Omental fat pad (tissue), 4 donors: ENCODE data around the gene FTCD. TPM values are rescaled to one million over a fixed set of nuclear protein-coding genes. Genes with fewer than 3 reads are reported as not detected.

ENCODE experiments used
- ATAC-seq: fragments of 150-250 bp; one replicate; pipeline ENCODE4 v1.9.1; 2016; ENCODE audit warnings: mild to moderate bottlenecking, moderate library complexity; ENCODE audit not compliant: low FRiP score
- DNase-seq: peaks from one replicate; pipeline ENCODE4 v3.0.0-alpha.2; 2019; ENCODE audit warnings: low spot score
- total RNA-seq, 4 donors: library from RNA; depleted of rRNA; stranded (reverse); fragments of >200 nt; gene quantifications; one replicate each; pipeline ENCODE4 v1.1.0, GENCODE V29; 2016
- TF ChIP-seq, protein P1 (sequence below), 3 donors: fragments of 450-650 bp; IDR thresholded peaks; one replicate each; pipeline ENCODE4 v1.5.1; 2016 to 2017; ENCODE audit warnings: antibody characterized with exemption in 3 of 3, mild to moderate bottlenecking in 3 of 3, moderate library complexity in 2 of 3

FTCD gene
- total RNA-seq, 4 donors from 2014 or later, result not detected

DNA sequence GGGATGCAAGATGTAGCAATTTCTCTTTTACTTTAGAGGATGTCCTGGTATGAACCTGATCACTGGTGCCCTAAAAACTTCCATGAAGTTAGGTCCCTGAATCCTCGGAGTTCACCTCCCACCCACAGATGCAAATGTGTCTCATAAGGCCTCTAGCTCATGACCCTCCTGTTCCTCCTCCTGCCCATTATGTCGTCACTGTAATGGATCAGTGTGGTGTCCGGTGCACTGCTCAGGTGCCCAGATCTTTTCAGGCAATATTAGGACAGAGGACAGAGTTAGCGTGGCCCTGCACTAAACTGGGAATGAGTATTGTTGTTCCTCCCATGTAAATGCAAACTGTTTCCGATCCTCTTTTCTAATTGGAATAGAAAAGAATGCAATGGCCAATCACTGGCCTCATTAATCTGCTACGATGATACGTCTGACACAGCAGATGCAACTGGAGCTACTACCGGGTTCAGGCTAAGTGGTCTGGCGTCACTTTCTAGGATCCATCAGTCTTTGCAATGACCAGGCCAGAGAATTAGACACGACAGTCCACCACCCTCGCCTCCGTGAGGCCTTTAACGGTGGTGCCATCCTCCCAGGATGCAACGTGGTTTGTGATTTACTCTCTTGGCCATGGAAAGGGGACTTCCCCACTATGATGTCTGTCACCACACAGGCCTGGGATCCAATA is 60.8 kb downstream of the FTCD start:
- no peak for ATAC-seq
- DNase-seq, result peak; percentile 6
- TF ChIP-seq, protein P1, sequence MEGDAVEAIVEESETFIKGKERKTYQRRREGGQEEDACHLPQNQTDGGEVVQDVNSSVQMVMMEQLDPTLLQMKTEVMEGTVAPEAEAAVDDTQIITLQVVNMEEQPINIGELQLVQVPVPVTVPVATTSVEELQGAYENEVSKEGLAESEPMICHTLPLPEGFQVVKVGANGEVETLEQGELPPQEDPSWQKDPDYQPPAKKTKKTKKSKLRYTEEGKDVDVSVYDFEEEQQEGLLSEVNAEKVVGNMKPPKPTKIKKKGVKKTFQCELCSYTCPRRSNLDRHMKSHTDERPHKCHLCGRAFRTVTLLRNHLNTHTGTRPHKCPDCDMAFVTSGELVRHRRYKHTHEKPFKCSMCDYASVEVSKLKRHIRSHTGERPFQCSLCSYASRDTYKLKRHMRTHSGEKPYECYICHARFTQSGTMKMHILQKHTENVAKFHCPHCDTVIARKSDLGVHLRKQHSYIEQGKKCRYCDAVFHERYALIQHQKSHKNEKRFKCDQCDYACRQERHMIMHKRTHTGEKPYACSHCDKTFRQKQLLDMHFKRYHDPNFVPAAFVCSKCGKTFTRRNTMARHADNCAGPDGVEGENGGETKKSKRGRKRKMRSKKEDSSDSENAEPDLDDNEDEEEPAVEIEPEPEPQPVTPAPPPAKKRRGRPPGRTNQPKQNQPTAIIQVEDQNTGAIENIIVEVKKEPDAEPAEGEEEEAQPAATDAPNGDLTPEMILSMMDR (IDR thresholded peaks at IDR 0.05), result no peak

DNA sequence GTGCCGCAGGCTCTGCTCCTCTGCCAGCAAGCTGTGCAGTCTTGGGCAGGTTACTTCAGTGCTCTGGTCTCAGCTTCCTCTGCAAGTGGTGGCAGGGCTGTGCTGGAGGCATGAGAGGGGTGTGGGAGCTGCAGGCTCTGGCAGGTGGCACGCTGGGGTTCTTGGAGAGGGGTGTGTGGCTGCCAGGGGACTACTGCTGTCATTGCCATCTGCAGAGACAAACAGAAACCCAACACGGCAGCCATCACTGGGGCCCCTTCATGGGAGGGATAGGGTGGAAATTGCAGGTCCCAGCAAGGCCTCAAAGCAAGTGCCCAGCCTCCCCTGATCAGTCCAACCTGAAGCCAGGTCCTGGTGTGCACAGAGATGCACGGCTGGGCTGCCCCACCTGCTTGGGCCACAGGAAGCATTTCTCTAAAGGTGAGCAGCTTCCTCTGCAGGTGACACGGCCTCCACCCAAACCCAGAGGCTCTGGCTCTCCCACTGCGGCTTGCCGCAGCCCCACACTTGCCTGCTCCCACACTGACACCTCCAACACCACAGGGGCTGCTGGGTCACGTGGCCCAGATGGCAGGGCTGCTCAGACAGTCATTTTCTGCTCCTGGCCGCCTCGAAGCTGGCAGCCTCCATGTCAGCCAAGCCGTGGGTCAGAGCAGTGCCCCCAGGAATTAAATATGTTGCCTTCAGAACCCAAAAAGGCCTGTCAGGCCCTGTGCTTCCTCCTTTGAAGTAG is 61.5 kb downstream of the FTCD start:
- ATAC-seq (no peak), DNase-seq (peak; percentile 13)
- TF ChIP-seq, protein P1 (IDR thresholded peaks at IDR 0.05), result no peak

DNA sequence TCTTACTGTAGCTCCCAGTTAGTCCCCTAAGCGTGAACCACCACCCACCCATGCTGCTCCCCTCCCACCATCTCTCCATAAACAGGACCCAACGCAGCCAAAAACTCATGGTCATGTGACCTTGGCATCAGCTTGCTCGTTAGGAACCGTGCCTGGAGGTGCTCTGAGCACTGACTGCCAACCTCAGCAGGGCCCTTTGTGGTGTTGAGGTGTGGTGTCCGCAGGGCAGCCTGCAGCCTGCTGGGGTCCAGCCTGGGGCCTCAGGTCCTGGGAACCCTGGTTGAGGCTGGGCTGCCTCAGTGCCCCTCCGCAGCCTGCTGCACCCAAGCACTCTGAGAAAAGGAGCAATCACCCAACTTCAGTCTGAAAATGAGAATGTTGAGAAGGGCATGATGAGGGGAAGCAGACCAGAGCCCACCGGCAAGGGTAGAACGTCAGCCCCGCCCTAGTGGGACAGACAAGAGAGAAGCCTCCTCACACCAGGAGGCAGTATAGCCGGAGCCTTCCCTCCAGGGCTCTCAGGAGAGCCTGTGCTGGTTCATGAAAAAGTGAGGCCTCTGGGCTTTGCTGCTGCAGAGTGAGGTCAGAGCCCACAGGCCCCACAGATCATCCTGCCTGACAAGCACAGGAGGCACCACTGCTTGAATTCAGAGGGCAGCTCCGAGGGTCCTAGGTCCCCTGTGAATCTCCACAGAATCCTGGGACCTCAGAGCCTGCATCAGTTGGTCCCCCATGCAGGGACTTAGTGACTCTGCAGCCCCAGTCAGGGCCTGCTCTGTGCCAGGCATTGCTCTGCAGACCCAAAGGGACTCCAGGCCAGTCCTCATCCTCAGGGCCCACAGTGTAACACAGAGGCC is 62.3 kb downstream of the FTCD start:
- TF ChIP-seq, protein P1 (IDR thresholded peaks at IDR 0.05), result no peak
- peak; percentile 17 for DNase-seq
- no peak for ATAC-seq

DNA sequence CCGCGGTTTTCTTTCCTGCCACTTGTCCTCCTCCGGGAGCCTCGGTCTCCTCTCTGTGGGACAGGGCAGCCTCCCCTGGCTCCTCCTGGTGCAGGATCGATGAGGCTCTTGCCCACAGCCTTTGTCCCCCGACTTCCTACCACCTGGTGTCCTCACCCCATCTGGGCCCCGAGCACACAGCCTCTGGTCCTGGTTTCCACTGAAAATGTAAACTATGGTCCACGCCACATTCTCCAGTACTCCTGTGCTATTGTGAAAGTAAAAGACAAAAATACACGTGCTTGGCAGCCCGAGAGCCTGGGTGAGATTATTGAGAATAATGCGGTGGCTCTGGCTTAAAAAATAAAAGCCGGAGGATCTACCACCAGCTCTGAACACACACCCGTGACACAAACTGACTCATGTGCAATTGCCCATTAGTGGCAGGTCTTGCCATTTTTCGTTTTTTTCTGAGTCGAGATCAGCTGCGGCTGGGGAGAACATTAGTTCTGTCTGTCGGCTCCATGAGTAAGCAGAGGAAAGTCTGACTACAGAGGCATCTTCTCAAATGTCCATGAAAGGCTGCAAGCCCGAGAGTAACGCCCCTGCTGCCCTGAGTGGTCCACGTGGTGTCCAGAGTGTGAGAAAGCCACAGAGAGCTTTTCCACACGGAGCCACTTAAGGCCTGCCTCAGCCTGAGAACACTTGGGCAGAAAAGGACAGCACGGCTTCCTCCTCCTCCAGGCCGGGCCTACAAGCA is 63.2 kb downstream of the FTCD start:
- ATAC-seq (peak; percentile 73), DNase-seq (peak; percentile 22)
- TF ChIP-seq, protein P1 (IDR thresholded peaks at IDR 0.05), result no peak

DNA sequence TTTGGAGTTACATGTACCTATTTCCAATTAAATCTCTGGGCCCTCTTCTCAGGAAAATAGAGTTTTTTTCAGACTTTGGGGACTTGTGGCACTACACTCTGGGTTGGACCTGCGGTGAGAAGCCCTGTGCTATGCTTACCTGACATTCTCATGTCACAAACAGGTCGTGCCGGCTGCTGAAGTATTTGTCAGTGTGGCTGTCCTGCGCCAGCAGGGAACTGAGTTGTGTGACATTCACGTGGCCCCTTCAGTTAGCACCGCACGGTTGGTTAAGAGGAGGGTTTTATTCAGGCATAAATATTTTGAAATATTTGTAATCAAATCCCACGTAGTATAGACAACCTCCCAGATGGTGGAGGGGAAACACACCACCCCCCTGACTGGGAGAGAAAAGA is 63.8 kb downstream of the FTCD start:
- ATAC-seq (no peak), DNase-seq (peak; percentile 18)
- TF ChIP-seq, protein P1 (IDR thresholded peaks at IDR 0.05), result no peak

DNA sequence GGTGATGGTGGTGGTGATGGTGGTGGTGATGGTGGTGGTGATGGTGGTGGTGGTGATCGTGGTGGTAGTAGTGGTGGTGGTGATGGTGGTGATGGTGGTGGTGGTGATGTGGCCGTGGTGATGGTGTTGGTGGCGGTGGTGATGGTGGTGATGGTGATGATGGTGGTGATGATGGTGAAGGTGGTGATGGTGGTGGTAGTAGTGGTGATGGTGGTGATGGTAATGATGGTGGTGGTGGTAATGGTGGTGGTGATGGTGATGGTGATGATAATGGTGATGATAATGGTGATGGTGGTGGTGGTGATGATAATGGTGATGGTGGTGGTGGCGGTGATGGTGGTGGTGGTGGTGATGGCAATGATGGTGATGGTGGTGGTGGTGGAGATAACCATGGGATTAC is 64.3 kb downstream of the FTCD start:
- peak; percentile 6 for DNase-seq
- no peak for ATAC-seq
- TF ChIP-seq, protein P1 (IDR thresholded peaks at IDR 0.05), result no peak
